ENCODE measurements around the gene CAPN10.
A peak's percentile ranks its signal among the peaks of the same experiment; 100 is the strongest.

The CAPN10 gene

DNA sequence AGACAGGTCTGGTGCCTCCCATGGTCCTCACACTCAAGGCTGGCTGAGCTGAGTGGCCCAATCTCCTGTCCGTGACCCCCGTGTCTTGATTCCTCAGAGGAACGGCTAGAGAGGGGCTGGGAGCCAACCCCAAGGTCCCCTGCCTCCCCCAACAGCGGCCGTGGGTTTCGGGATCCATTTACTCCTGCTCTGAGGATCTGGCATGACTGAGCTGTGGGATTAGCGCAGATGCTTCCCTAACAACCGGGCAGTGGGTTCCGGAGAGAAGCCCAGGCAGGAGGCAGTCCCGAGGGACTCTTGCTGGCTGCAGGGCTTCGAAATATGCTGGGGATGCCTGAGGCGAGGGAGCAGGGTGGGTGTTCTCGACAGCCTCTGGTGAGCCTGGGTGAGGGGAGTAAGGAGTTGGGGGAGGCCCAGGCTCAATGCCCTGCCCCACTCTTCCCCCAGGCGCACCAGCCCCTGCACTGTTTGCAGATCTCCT is 57.7 kb downstream of the CAPN10 start:
- no peaks in the 10 kb centered on the region for H3K36me3 ChIP-seq (ENCODE audit: control insufficient read depth in 4 of 4, insufficient read depth in 4 of 4, low read length in 3 of 4)
- H3K4me1 ChIP-seq (ENCODE audit: control extremely low read depth in 1 of 4, control insufficient read depth in 4 of 4, insufficient read depth in 4 of 4, low read length in 3 of 4) = peaks cover 0 to 2% (median 0%) of the 10 kb centered on the region in 4 experiments
- H3K27me3 ChIP-seq (replicated peaks in 2 of 5; ENCODE audit: control insufficient read depth in 4 of 5, insufficient read depth in 5 of 5, low read length in 4 of 5) = peaks cover 0 to 38% (median 11%) of the 10 kb centered on the region in 5 experiments
- WGBS (ENCODE audit: insufficient coverage) = 92% methylated on average over 8 of the region's 14 CpGs
- H3K9me3 ChIP-seq (ENCODE audit: control extremely low read depth in 1 of 5, control insufficient read depth in 4 of 5, insufficient read depth in 2 of 5, low read depth in 1 of 5, low read length in 4 of 5) = no peaks in the 10 kb centered on the region
- no peak for DNase-seq
- no peak overlapping the region for H3K27ac ChIP-seq (ENCODE audit: insufficient read depth in 1 of 2, low read depth in 1 of 2, low read length in 2 of 2, poor library complexity in 1 of 2, severe bottlenecking in 2 of 2)
- CTCF ChIA-PET = interaction anchor here (0.6 to 1.5 kb wide), 3 partner anchors 8 to 939 kb away, joined by 3 to 4 read pairs (median 4); no protein-coding TSS in a partner anchor
- POLR2A ChIA-PET = no interaction called here
- no peak overlapping the region for H3K4me3 ChIP-seq (ENCODE audit: control insufficient read depth in 1 of 7, extremely low read depth in 1 of 7, insufficient read depth in 4 of 7, low read depth in 2 of 7, low read length in 6 of 7)

DNA sequence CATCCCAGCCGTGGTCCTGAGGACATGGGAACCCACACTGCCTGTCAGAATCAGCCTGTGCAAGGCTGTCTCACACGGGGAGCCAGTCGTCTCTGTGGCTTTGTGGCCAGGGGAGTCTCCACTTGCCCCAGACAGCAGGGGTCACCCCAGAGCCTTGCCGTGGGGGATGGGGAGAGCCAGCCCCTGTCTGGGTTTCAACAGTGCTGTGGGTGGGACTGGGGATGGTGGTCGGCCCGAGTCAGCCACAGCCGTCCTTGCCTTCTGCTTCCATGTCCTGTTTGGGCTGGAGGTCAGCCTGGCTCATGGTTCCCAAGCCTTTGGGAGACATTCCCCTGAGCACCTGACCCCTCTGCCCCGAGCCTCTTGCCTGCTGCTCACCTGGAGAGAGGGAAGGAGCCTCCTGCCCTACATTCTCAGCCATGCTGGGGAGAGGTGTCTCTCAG is 58.3 kb downstream of the CAPN10 start:
- POLR2A ChIA-PET = no interaction called here
- peaks cover 0 to 2% (median 0%) of the 10 kb centered on the region in 4 experiments for H3K4me1 ChIP-seq (ENCODE audit: control extremely low read depth in 1 of 4, control insufficient read depth in 4 of 4, insufficient read depth in 4 of 4, low read length in 3 of 4)
- DNase-seq = no peak
- no peaks in the 10 kb centered on the region for H3K36me3 ChIP-seq (ENCODE audit: control insufficient read depth in 4 of 4, insufficient read depth in 4 of 4, low read length in 3 of 4)
- H3K27me3 ChIP-seq (replicated peaks in 2 of 5; ENCODE audit: control insufficient read depth in 4 of 5, insufficient read depth in 5 of 5, low read length in 4 of 5) = peaks cover 0 to 44% (median 14%) of the 10 kb centered on the region in 5 experiments
- H3K27ac ChIP-seq (ENCODE audit: insufficient read depth in 1 of 2, low read depth in 1 of 2, low read length in 2 of 2, poor library complexity in 1 of 2, severe bottlenecking in 2 of 2) = no peak overlapping the region
- CTCF ChIA-PET = no interaction called here
- H3K4me3 ChIP-seq (ENCODE audit: control insufficient read depth in 1 of 7, extremely low read depth in 1 of 7, insufficient read depth in 4 of 7, low read depth in 2 of 7, low read length in 6 of 7) = no peak overlapping the region
- 60% methylated on average over 6 of the region's 8 CpGs for WGBS (ENCODE audit: insufficient coverage)
- H3K9me3 ChIP-seq (ENCODE audit: control extremely low read depth in 1 of 5, control insufficient read depth in 4 of 5, insufficient read depth in 2 of 5, low read depth in 1 of 5, low read length in 4 of 5) = no peaks in the 10 kb centered on the region

GRCh38 chr2:240645346-240645745 is 58.8 kb downstream of the CAPN10 start:
- DNase-seq = no peak
- Histone ChIP-seq H3K27me3 (replicated peaks in 2 of 5; ENCODE audit: control insufficient read depth in 4 of 5, insufficient read depth in 5 of 5, low read length in 4 of 5) (peaks cover 0 to 49% (median 17%) of the 10 kb centered on the region in 5 experiments), H3K36me3 (ENCODE audit: control insufficient read depth in 4 of 4, insufficient read depth in 4 of 4, low read length in 3 of 4) (no peaks in the 10 kb centered on the region), H3K4me1 (ENCODE audit: control extremely low read depth in 1 of 4, control insufficient read depth in 4 of 4, insufficient read depth in 4 of 4, low read length in 3 of 4) (peaks cover 0 to 2% (median 0%) of the 10 kb centered on the region in 4 experiments), H3K4me3 (ENCODE audit: control insufficient read depth in 1 of 7, extremely low read depth in 1 of 7, insufficient read depth in 4 of 7, low read depth in 2 of 7, low read length in 6 of 7) (no peak overlapping the region), H3K27ac (ENCODE audit: insufficient read depth in 1 of 2, low read depth in 1 of 2, low read length in 2 of 2, poor library complexity in 1 of 2, severe bottlenecking in 2 of 2) (no peak overlapping the region), H3K9me3 (ENCODE audit: control extremely low read depth in 1 of 5, control insufficient read depth in 4 of 5, insufficient read depth in 2 of 5, low read depth in 1 of 5, low read length in 4 of 5) (no peaks in the 10 kb centered on the region)
- ChIA-PET POLR2A (no interaction called here), CTCF (no interaction called here)
- WGBS (ENCODE audit: insufficient coverage) = 75% methylated on average over 8 of the region's 10 CpGs

DNA sequence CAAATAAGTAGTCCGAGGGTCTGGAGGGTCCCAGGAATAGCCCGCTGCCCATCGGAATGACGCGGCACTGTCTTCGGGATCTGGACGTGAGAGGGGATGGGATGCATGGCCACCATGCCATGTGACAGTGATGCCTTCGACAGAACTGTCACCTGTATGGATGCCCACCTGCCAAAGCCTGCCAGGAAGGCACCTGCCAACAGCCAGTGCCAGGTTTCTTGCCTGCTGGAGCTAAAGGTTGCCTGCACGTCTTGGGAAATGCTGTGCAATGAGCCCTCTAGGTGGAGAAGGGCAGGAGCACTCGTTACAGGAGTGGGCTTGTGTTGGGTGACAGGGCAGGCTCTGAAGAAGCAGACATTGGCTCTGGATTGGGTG is 59.3 kb downstream of the CAPN10 start:
- H3K9me3 ChIP-seq (ENCODE audit: control extremely low read depth in 1 of 5, control insufficient read depth in 4 of 5, insufficient read depth in 2 of 5, low read depth in 1 of 5, low read length in 4 of 5) = no peaks in the 10 kb centered on the region
- no peak overlapping the region for H3K4me3 ChIP-seq (ENCODE audit: control insufficient read depth in 1 of 7, extremely low read depth in 1 of 7, insufficient read depth in 4 of 7, low read depth in 2 of 7, low read length in 6 of 7)
- H3K4me1 ChIP-seq (ENCODE audit: control extremely low read depth in 1 of 4, control insufficient read depth in 4 of 4, insufficient read depth in 4 of 4, low read length in 3 of 4) = peaks cover 0 to 2% (median 0%) of the 10 kb centered on the region in 4 experiments
- ChIA-PET POLR2A (no interaction called here), CTCF (no interaction called here)
- 94% methylated on average over 9 of the region's 10 CpGs for WGBS (ENCODE audit: insufficient coverage)
- peaks cover 0 to 53% (median 20%) of the 10 kb centered on the region in 5 experiments for H3K27me3 ChIP-seq (replicated peaks in 2 of 5; ENCODE audit: control insufficient read depth in 4 of 5, insufficient read depth in 5 of 5, low read length in 4 of 5)
- H3K36me3 ChIP-seq (ENCODE audit: control insufficient read depth in 4 of 4, insufficient read depth in 4 of 4, low read length in 3 of 4) = no peaks in the 10 kb centered on the region
- no peak for DNase-seq
- H3K27ac ChIP-seq (ENCODE audit: insufficient read depth in 1 of 2, low read depth in 1 of 2, low read length in 2 of 2, poor library complexity in 1 of 2, severe bottlenecking in 2 of 2) = no peak overlapping the region

GRCh38 chr2:240646176-240646899 is 59.8 kb downstream of the CAPN10 start:
- ChIA-PET POLR2A (no interaction called here), CTCF (interaction anchor here (1.0 kb wide), 1 partner anchor 82 kb away, joined by 3 read pairs; no protein-coding TSS in a partner anchor)
- 86% methylated on average over 36 of the region's 36 CpGs for WGBS (ENCODE audit: insufficient coverage)
- Histone ChIP-seq H3K27ac (ENCODE audit: insufficient read depth in 1 of 2, low read depth in 1 of 2, low read length in 2 of 2, poor library complexity in 1 of 2, severe bottlenecking in 2 of 2) (no peak overlapping the region), H3K36me3 (ENCODE audit: control insufficient read depth in 4 of 4, insufficient read depth in 4 of 4, low read length in 3 of 4) (no peaks in the 10 kb centered on the region), H3K4me3 (ENCODE audit: control insufficient read depth in 1 of 7, extremely low read depth in 1 of 7, insufficient read depth in 4 of 7, low read depth in 2 of 7, low read length in 6 of 7) (no peak overlapping the region), H3K4me1 (ENCODE audit: control extremely low read depth in 1 of 4, control insufficient read depth in 4 of 4, insufficient read depth in 4 of 4, low read length in 3 of 4) (peaks cover 0 to 2% (median 0%) of the 10 kb centered on the region in 4 experiments), H3K9me3 (ENCODE audit: control extremely low read depth in 1 of 5, control insufficient read depth in 4 of 5, insufficient read depth in 2 of 5, low read depth in 1 of 5, low read length in 4 of 5) (peaks cover 0 to 4% (median 3%) of the 10 kb centered on the region in 5 experiments), H3K27me3 (replicated peaks in 2 of 5; ENCODE audit: control insufficient read depth in 4 of 5, insufficient read depth in 5 of 5, low read length in 4 of 5) (peaks cover 0 to 59% (median 22%) of the 10 kb centered on the region in 5 experiments)
- DNase-seq = peak in 2 of 3 donors; percentile 45 to 57

GRCh38 chr2:240646900-240647502 is 60.5 kb downstream of the CAPN10 start:
- no peaks in the 10 kb centered on the region for H3K36me3 ChIP-seq (ENCODE audit: control insufficient read depth in 4 of 4, insufficient read depth in 4 of 4, low read length in 3 of 4)
- ChIA-PET CTCF (interaction anchor here (1.0 kb wide), 2 partner anchors 11 to 83 kb away, joined by 3 read pairs; no protein-coding TSS in a partner anchor), POLR2A (no interaction called here)
- peaks cover 0 to 11% (median 4%) of the 10 kb centered on the region in 5 experiments for H3K9me3 ChIP-seq (ENCODE audit: control extremely low read depth in 1 of 5, control insufficient read depth in 4 of 5, insufficient read depth in 2 of 5, low read depth in 1 of 5, low read length in 4 of 5)
- peaks cover 0 to 65% (median 22%) of the 10 kb centered on the region in 5 experiments for H3K27me3 ChIP-seq (replicated peaks in 2 of 5; ENCODE audit: control insufficient read depth in 4 of 5, insufficient read depth in 5 of 5, low read length in 4 of 5)
- H3K4me3 ChIP-seq (ENCODE audit: control insufficient read depth in 1 of 7, extremely low read depth in 1 of 7, insufficient read depth in 4 of 7, low read depth in 2 of 7, low read length in 6 of 7) = no peak overlapping the region
- no peak for DNase-seq
- peaks cover 0 to 2% (median 0%) of the 10 kb centered on the region in 4 experiments for H3K4me1 ChIP-seq (ENCODE audit: control extremely low read depth in 1 of 4, control insufficient read depth in 4 of 4, insufficient read depth in 4 of 4, low read length in 3 of 4)
- H3K27ac ChIP-seq (ENCODE audit: insufficient read depth in 1 of 2, low read depth in 1 of 2, low read length in 2 of 2, poor library complexity in 1 of 2, severe bottlenecking in 2 of 2) = no peak overlapping the region
- WGBS (ENCODE audit: insufficient coverage) = 78% methylated on average over 28 of the region's 30 CpGs

All from common myeloid progenitor, CD34-positive (primary cell).